Measurements from ENCODE around the gene COA8.

Gene COA8

DNA sequence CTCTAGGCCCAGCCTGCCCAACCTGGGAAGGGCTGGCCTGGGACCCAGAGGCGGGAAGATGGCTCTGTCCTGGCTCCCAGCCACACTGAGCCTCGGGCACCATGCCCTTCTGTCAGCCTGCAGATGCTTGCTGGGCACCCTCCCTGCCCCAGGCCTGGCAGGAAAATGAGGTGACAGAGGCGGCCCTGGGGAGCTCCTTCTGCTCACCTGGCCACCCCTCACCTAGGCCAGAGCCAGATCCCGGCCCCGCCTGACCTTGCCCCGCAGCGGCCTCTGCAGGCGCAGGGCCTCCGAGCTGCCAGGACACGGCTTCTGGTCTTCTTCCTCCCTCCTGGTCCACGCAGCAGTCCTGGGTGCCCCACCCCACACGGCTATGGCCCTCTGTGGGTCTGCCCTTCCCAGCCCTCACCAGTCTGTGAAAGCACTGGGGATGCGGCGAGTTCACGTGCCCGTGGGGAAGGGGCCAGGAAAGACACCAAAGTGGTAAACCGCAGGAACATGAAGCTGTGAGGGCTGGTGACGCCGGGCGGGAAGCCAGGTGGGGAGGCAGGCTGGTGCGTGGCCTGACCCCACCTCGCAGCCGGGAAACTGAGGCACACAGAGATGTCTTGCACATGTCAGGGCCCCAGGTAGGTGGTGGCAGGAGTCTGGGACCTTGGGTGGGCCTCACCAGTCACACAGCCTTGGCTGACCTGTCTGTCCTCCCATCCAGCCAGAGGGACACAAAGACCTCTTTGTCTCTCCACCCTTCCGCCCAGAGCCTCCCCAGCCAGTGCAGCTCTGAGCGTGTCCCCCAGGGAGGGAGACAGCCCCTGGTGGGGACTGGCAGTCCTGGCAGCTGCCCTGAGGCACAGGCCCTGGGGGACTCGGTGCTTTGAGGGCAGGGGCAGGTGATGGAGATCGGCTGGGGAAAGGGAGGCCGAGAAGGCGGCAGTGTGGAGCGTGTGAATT is 13.1 kb upstream of the COA8 start:
- no peak for DNase-seq

DNA sequence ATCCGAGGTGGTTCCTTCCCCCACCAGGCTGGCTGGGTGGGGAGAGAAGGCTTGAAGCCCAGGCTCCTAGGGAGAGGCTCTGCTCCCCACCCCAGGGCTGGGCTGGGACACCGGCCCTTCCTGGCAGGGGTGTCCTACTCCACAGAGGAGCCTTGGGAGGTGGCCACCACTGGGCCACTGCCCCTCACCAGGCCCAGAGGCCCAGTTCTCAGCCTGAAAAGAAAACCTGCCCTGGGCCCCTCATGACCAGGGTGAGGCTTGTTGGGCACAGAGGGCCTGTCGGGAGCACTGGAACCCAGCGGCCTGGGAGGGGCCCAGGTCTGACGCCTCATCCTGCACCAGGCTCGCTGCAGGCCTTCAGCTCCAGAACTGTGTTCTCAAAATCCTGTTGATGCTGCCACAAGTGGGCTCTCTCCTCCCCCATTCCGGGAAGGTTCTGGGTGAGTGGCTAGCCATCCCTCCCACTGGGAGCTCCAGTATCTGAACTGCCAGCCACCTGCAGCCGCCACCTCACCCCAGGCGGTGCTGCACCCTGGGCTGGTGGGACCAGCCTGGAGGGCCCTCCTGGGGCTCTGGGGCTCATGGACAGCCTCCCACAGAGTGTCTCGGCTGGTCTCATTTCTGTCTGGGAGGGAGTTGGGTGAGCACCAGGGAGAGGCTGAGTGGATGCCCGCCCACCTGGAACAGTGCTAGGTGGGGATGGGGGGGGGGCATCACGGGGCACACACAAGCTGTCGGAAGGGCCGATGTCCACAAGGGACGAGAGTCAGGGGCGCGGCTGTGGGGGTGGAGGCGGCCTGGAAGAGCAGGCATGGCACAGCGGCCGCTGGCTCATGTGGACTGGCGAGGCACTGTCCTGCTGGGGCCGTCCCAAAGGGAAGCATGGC is 12.1 kb upstream of the COA8 start:
- DNase-seq = no peak

DNA sequence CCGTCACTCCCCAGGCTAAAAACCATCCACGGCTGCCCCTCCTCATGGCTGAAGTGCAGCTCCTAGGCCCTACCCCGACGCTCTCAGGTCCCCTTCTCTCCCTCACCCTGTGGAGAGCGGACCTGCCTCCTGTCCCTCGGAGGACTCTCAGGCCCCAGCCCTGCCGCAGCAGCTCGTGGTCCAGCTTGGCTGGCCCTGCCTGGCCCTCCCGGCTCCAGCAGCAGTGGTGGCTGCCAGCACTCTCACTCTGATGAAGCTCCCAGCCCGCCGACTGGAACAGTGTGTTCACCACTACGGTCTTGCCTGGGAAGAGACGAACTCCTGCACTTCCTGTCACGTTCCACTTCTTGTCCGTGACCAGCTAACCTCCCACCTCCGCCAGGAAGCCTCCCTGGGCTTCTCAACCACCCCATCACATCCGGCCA is 11.4 kb upstream of the COA8 start:
- DNase-seq = no peak

DNA sequence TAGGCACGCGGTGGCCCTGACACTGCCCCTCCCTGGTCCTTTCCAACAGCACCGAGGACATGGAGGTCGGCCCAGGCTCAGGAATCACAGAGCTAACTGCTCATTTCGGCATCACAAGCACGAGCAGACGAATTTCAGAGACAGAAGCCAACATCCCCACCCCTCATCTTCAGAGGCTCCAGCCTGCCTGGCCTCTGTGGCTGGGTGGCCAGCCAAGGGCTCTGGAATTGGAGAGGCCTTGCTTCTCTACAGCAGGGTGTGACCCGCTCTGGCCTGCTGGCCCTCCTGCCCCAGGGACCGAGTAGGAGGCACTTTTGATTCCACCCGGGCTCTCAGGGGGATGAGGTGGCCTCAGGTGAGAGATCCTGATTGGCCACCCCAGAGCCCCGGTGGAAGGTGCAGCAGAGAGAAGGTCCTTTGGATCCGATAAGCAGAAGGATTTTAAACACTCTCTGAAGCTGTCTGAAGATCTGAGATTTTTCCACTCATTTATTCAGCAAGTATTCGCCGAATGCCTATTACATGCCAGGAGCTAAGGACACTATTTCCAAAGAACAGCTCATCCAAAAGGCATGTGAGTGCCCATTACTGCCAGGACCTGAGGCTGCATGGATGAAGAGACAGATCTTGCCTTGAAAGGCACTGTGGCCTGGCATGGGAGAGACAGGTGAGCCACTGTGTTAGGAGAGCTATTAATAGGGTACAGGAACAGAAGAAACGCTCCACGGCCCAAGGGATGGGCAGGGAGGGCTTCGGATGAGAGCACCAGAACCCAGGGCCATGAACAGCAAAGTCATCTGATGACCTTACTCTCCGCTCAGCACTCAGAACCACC is 10.5 kb upstream of the COA8 start:
- DNase-seq = no peak

DNA sequence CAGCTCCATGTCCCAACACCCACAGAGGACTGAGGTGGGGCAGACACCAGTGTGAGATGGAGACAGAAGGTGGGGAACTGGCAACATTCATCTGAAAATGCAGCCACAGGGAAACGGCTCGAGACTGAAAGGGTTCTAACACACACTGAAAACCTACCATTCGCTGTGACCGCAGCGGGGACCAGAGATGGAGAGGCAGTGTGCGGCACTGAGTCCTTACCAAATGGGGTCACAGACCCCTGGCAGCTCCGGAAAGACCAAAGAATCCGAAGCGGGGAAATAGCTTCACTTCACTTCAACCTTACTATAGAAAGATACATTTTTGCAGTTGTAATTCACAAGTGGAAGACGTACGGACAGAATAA is 9.9 kb upstream of the COA8 start:
- DNase-seq = no peak

DNA sequence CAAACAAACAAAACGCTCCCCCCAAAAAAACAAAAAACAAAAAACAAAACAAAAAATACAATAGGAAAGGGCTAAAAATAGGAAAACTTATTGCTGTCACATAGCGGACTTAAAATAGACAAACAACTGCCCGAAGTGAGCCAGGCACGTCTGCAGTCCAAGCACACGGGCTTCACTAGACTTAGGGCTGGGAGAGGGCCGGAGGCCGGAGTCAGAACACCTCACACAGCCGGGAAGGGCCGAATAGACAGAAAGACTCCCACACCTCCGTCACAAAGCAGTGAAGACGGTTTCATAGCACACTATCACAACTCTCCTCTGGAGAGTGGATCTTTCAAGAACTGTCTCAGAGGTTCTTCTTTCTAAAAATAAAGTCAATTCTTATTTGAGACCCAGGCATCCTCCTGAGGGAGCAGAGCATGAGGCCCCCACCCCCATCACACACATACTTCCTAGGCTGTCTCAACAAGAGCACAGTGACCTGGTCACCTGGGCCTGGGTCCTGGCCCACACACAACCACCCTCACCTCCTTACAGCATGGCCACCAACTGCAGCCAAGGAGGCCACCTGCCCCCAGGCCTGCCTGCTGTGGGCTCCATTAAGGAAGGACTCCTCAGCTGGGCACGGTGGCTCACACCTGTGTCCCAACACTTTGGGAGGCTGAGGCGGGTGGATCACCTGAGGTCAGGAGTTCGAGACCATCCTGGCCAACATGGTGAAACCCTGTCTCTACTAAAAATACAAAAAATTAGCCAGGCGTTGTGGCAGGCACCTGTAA is 7.0 kb upstream of the COA8 start:
- DNase-seq = no peak

DNA sequence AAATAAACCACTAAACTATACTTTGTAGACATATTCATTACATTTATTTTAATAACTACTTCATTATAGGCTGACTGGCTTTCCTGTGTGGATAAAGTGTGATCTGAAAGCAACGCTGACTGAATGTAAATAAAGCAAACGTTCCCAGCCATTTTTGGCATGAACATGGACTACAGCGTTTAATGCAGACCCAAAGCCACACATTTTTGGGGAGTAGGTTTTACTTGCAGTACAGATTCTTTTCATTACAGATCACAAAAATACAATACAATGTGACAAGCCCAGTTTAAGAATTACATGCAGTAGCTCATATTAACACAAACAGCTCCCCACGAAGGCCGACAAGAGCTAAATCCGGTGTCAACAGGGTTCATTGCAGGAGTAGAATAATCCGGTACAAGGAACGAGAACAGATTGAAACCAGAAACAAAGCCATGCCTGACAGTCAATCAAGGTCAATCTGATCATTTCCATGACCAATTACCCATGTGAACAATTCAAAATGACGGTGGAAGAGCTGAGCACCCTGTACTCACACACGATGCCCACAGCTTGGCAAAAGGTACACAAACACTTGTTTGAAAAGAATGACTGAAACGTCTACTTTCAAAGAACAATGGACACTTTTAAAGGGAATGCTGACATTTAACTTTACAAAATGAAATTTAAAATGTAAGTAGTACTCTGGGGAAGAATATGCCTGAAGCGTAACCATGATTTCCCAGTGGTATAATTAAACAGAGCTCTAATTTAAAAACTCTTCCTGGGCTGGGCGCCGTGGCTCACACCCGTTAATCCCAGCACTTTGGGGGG is 5.6 kb upstream of the COA8 start:
- DNase-seq = no peak

DNA sequence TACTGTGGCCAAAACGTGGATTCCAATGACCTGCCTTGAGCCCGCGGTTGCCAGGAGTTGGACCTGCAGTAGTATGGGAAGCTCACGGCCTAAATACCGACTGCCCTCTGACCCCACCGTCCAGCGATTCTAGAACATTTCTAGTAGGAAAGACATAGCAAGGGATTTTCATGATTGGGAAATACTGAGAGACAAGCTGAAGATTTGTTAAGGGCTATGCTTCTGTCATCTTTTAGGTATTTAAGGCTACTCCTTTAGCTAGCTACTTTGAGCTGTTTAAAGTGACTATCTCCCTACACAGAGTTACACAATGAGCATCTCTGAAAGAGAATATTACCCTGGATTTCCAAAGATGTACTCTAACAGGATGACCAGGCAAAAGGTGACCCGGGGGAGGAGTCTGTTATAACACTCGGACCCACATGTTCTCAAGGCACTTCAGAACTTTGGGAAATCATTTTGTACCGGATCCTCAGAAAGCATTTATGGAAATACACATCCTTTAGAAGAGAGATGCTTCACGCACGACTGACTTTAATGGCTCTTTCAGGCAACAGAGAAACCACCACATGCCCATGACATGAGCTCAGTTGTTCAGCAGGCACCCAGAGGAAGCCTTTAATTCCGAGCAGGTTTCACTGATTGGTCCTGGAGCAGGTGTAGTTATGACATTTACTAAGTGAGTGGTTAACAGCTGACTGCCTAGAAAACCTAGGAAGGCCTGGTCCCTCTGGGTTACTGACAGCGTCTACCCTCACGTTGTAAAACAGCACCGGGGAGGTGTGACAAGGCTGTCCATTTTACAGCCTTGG is 4.5 kb upstream of the COA8 start:
- no peak for DNase-seq

DNA sequence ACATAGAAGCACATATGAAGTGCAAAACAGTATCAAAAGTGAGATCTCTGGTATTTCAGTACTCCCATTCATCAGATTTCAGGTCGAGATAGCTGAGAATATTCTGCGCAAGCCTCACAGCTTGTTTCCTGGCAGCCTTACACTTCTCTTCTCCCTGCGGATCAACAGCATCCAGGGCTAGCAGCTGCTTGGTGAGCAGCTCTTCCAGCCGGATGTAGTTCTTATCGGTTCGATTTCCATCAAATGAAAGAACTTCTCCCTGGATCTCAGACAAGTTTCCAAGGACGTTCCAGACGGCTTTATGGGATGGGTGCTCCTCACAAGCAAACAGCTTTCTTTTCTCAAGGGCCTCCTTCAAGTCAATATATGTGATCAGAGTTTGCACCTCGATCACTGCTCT is 3.0 kb upstream of the COA8 start:
- no peak for DNase-seq

DNA sequence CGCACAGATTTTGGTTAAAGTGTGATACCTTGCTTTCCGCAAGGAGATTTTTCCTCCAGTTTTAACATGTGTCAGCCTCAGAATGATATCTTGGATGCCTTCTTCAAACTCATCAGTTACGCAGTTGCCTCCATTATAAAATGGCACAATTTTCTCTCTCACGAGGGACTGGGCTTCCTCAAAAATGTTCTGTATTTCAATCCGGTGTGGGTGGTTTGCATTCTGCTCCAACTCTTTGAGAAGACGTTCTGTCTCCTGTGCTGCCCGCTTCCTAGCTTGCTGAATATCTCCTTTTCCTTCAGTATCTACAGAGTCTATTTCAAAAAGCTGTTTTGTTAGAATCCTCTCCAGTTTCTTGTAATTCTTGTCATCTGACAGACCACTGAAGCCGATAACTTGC is 2.1 kb upstream of the COA8 start:
- DNase-seq = no peak

DNA sequence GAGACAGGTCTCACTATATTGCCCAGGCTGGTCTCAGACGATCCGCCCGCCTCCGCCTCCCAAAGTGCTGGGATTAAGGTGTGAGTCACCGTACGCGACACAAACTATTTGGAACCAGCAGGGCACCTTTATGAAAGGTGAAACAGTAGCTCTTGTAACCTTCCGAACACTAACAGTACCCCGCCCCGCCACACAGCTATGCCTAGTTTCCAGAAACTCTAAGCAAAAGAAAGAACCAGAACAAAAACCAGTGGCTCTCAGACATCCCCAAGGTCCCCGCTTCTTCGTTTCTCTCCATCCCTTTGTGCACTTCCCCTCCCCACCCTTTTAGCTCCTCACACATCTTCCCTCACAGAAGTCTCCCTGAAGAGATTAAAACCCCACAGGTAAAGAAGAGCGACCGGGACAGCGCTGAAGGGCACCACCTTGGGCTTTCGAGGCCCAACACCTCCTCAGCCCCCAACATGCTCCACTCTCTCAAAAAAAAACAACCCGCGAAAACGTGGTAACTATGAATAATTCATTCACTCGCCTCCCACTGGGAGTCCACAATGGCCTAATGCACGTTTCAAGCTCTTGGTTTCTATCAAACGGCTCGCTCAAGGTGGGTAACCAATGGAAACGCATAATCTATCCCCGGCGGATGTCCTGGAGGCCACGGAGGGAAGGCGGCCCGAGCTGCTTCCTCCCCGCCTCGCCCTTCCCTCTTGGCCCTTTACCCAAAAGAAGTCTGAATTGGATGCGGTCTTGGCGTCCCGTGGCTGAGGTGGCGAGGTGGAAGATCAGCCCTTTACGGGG is 1.2 kb upstream of the COA8 start:
- DNase-seq = peak; percentile 27

DNA sequence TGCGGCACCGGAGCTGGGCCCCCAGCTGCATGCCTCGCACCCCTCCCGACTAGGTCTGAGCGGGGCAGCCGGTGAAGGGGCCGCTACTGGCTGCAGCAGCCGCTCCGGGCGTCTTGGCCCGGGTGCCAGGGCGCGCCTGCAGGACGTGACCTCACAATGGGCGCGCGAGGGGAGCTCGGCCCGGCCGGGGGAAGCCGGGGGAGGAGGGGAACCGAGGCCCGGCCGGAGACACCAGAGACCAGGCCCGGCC is 656 bp upstream of the COA8 start:
- DNase-seq = peak; percentile 57

DNA sequence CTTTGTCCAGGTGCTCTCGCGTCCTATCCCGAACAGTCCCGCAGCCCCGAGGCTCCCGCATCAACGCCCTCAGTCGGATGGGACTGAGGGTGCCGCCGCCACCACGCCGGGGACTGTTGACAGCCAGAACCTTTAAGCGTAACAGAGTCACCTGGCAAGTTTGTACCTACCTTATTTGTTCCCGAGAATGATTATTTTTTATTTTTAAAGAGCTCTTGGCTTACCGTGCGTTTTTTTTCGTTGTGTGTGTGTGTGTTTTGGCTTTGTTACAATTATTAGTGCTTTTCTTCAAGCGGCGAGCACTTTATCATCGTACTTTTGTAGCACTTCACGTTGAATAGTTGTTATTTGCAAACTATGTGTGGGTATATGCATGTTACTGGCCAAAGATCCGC is 463 bp downstream of the COA8 start:
- DNase-seq = no peak

DNA sequence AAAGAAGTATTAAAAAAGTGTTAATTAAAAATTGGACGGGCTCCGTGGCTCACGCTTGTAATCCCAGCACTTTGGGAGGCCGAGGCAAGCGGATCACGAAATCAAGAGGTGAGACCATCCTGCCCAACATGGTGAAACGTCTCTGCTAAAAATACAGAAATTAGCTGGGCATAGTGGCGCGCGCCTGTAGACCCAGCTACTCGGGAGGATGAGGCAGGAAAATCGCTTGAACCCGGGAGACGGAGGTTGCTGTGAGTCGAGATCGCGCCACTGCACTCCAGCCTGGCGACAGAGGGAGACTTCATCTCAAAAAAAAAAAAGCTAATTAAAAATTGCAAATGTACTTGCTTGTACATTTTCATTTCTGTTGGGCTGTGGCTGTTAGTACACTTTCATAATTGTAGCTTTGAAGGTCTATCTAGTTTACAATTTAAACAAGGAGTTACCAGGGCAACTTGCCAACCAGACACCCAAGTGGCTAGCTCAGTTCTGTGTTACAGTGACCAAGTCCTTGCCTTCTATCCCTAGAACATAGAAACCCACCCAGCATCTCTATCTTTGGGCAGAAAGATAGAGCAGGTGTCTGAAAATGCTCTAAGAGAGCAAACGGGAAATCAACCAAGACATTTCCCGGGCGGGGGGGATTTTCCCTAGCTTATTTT is 1.2 kb downstream of the COA8 start:
- no peak for DNase-seq

DNA sequence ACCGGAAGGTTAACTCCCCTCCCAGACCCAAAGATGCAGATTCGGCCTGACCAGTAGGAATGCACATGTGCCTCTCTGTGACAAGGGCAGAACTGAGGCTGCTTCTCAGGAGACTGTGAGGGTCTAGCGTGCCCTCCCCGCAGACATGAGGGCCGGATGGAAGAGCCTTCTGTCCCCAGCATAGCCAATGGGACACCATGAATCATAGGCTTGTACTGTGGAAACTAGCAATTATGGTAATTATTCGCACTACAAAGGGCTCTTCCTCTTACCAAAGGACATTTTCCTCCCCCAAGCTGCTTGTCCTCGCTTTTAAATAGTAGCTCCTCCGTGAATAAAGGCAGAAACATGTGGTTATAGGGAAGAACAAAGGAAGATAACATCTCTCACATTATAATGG is 6.2 kb downstream of the COA8 start:
- no peak for DNase-seq

DNA sequence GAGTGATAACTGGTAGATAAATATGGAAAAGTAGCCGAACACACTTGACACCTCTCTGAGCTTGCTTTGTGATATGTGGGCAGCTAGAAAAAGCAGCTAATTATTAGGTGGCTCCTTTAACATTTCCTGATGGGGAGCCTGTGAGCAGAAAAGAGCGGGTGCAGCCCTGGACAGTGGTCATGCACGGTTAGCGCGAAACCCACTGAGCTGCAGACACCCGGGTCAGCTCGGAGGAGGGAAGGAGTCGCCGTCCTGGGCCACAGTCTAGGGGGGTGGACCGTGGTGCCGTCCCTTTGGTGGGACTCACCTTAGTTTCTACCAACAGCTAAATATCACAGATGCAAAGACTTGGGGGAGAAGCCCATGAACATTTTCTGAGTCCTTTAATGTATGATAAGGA is 6.6 kb downstream of the COA8 start:
- DNase-seq = no peak

DNA sequence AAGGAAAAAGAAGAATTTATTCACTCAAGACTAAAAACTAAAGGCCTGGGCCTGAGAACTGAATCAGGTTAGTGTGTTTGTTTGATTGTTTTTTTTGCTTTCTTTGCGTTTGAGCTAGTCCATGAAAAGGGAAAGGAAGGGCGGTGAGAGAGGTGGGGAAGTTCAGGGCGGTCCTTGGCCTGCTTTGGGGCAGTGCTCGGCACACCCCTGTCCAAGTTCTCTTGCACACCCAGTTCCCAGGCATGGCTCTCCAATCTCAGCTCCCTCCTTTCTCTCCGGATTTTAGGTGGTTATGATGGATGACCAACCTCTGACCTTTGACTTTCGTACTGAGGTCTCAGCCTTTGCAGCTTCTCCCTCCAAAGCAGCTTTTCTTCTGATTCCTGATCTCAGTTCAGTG is 11.3 kb downstream of the COA8 start:
- DNase-seq = no peak

DNA sequence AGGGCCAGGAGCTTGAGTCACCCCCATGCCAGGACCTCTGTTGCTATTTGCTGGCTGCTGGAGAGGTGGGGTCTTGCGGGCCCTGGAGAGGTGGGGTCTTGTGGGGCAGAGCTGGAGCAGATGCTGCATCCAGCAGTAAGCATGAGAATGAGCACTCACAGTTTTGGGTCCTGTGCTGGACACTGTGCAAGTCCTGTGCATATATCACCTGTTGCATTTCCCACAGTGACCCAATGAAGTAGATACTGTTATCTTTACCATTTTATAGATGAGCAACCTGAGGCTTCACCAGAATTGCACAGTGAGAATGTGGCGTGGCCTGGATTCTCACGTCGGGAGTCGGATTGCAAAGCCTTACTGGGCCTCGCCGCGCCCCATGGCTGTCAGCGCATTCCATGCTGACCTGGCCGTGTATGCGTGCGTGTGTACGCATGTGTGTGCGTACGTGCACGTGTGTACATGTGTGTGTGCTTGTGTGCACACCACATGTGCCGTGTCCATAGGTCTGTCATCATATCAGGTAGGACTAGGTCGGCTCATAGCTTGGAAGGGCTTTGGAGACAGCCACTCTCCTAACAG is 12.0 kb downstream of the COA8 start:
- no peak for DNase-seq
